Right atrium auricular region (tissue), 2 donors: Measurements from ENCODE around the gene LHPP. TPM values are rescaled to one million over a fixed set of nuclear protein-coding genes. Genes with fewer than 3 reads are reported as not detected.

Source experiments
- DNase-seq: peaks from one replicate; pipeline ENCODE4 v3.0.0-alpha.2; 2019; ENCODE audit warnings: low spot score
- H3K27ac ChIP-seq, 2 donors: fragments of 200-600 bp; sonication (generic); 1 replicate in 1 of 2; 2 replicates in 1 of 2; pipeline ENCODE4 v1.5.1; 2016 to 2019
- H3K27me3 ChIP-seq, 2 donors: fragments of 200-600 bp; sonication (generic); one replicate each; pipeline versions ENCODE4 v1.5.1 to v1.6.0; 2017 to 2019
- H3K36me3 ChIP-seq: fragments of 200-600 bp; sonication (generic); one replicate; pipeline ENCODE4 v1.5.1; 2016
- H3K4me1 ChIP-seq, 2 donors: fragments of 200-600 bp; sonication (generic); one replicate each; pipeline versions ENCODE4 v1.5.1 to v1.6.0; 2017 to 2019
- H3K4me3 ChIP-seq, 2 donors: fragments of 200-600 bp; sonication (generic); 1 replicate in 1 of 2; 2 replicates in 1 of 2; pipeline ENCODE4 v1.5.1; 2017 to 2019; ENCODE audit warnings: mild to moderate bottlenecking in 1 of 2, moderate library complexity in 1 of 2
- H3K9me3 ChIP-seq, 2 donors: fragments of 200-600 bp; sonication (generic); one replicate each; pipeline ENCODE4 v1.5.1; 2019
- CTCF ChIP-seq, 2 donors: fragments of 200-600 bp; sonication (generic); IDR thresholded peaks; one replicate each; pipeline ENCODE4 v1.5.1; 2019; ENCODE audit warnings: antibody characterized with exemption in 2 of 2
- total RNA-seq, 2 donors: library from RNA; depleted of rRNA; stranded (reverse); fragments of >200 nt; gene quantifications; one replicate each; pipeline ENCODE4 v1.1.0, GENCODE V29; 2016

LHPP gene
- total RNA-seq, 2 donors from 2014 or later: 10.3 to 23.7 TPM

DNA sequence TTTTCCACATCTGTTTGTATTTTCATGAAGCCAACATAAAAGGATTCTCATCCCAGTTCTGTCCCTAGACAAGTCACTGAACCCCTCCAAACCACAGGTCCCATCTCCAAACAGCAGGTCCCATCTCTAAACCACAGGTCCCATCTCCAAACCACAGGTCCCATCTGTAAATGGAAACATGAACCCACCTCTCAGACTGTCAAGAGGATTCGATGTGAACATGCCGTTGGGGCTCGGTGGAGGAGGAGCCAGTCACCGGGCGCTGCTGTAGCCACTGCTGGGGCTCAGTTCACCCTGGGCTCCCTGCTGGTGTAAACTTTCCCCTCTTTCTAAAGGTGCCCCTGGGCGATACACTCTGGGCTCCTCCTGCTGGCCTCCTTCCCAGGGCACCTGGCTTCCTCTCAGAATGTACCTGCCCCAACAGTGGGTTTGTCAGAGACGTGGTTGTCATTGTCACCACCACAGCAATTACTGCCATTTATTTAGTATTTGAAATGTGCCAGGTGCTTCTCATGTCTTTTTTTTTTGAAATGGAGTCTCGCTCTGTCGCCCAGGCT is 13.0 kb downstream of the LHPP start:
- no peak for TF ChIP-seq CTCF (IDR thresholded peaks at IDR 0.05)
- Histone ChIP-seq H3K27ac (no peak overlapping the region), H3K4me1 (no peaks in the 10 kb centered on the region), H3K9me3 (no peaks in the 10 kb centered on the region), H3K27me3 (no peaks in the 10 kb centered on the region), H3K4me3 (no peak overlapping the region), H3K36me3 (no peaks in the 10 kb centered on the region)
- DNase-seq: no peak

- no peaks in the 10 kb centered on the region for H3K9me3 ChIP-seq
- no peak for TF ChIP-seq CTCF (IDR thresholded peaks at IDR 0.05)
- no peak for DNase-seq
- H3K36me3 ChIP-seq: no peaks in the 10 kb centered on the region
- no peak overlapping the region for H3K27ac ChIP-seq
- no peaks in the 10 kb centered on the region for H3K27me3 ChIP-seq
- no peaks in the 10 kb centered on the region for H3K4me1 ChIP-seq
- no peak overlapping the region for H3K4me3 ChIP-seq
These were observed 14.6 kb downstream of the LHPP start for GRCh38 chr10:124476043-124476725.

GRCh38 chr10:124477614-124478363 is 16.2 kb downstream of the LHPP start:
- no peak for TF ChIP-seq CTCF (IDR thresholded peaks at IDR 0.05)
- Histone ChIP-seq H3K4me1 (no peaks in the 10 kb centered on the region), H3K4me3 (no peak overlapping the region), H3K27ac (no peak overlapping the region), H3K9me3 (no peaks in the 10 kb centered on the region), H3K36me3 (no peaks in the 10 kb centered on the region), H3K27me3 (no peaks in the 10 kb centered on the region)
- no peak for DNase-seq

- no peak for TF ChIP-seq CTCF (IDR thresholded peaks at IDR 0.05)
- Histone ChIP-seq H3K36me3 (no peaks in the 10 kb centered on the region), H3K4me3 (no peak overlapping the region), H3K9me3 (no peaks in the 10 kb centered on the region), H3K27me3 (no peaks in the 10 kb centered on the region), H3K27ac (no peak overlapping the region), H3K4me1 (no peaks in the 10 kb centered on the region)
- DNase-seq: no peak
These were observed 16.9 kb downstream of the LHPP start for GRCh38 chr10:124478515-124478914.

- Histone ChIP-seq H3K27ac (no peak overlapping the region), H3K36me3 (no peaks in the 10 kb centered on the region), H3K4me1 (no peaks in the 10 kb centered on the region), H3K27me3 (no peaks in the 10 kb centered on the region), H3K9me3 (no peaks in the 10 kb centered on the region), H3K4me3 (no peak overlapping the region)
- no peak for DNase-seq
- TF ChIP-seq CTCF (IDR thresholded peaks at IDR 0.05): no peak
These were observed 19.2 kb downstream of the LHPP start for GRCh38 chr10:124480860-124481259.
